IMR-90 (cell line): ENCODE data around the gene CFAP221. TPM values are rescaled to one million over a fixed set of nuclear protein-coding genes. Genes with fewer than 3 reads are reported as not detected.

Experiments used
- ATAC-seq: fragments of 200-7000 bp; cut with Tn5 transposase; 2 replicates; pipeline ENCODE4 v1.9.1; 2020; ENCODE audit warnings: low read depth, mild to moderate bottlenecking, moderate library complexity
- BruUV-seq: library from RNA; stranded (reverse); fragments of 400-500 nt; replicated peaks from 2 replicates; lab custom pipeline; 2021; lab: Mats Ljungman, UMichigan
- CTCF ChIA-PET: fragments of 300-600 bp; formaldehyde crosslinking; extraction: SDS; loops from one replicate; lab custom pipeline; 2021; ENCODE audit warnings: antibody characterized with exemption; lab: Yijun Ruan, JAX
- POLR2A ChIA-PET: fragments of 300-600 bp; sonication (Branson Sonifier 250); formaldehyde crosslinking; loops from one replicate; lab custom pipeline; 2022; ENCODE audit warnings: antibody characterized with exemption; ENCODE audit not compliant: unreplicated experiment; lab: Charles Lee
- DNase-seq: peaks from one replicate; pipeline ENCODE4 v3.0.0; 2013
- H2AFZ ChIP-seq: replicated peaks from 2 replicates; pipeline ENCODE3; 2013; ENCODE audit warnings: low read length, mild to moderate bottlenecking; ENCODE audit not compliant: poor library complexity
- H2AK5ac ChIP-seq: 2 replicates; pipeline ENCODE4 v1.6.1; 2013; ENCODE audit warnings: low read depth, low read length, inconsistent platforms
- H2AK9ac ChIP-seq: replicated peaks from 2 replicates; pipeline ENCODE3; 2013; ENCODE audit warnings: mild to moderate bottlenecking, low read depth, low read length, moderate library complexity; ENCODE audit not compliant: poor library complexity
- H2BK120ac ChIP-seq: 2 replicates; pipeline ENCODE4 v1.6.1; 2013; ENCODE audit warnings: low read depth, low read length, inconsistent platforms
- H2BK15ac ChIP-seq: 3 replicates; pipeline ENCODE4 v1.6.1; 2013; ENCODE audit warnings: low read depth, low read length, inconsistent platforms
- H2BK20ac ChIP-seq: 2 replicates; pipeline ENCODE4 v1.6.1; 2013; ENCODE audit warnings: low read depth, mild to moderate bottlenecking, inconsistent platforms, low read length, moderate library complexity
- H2BK5ac ChIP-seq: 2 replicates; pipeline ENCODE4 v1.6.1; 2013; ENCODE audit warnings: mild to moderate bottlenecking, low read depth, low read length, inconsistent platforms; ENCODE audit not compliant: poor library complexity, severe bottlenecking
- H3K14ac ChIP-seq: replicated peaks from 2 replicates; pipeline ENCODE4 v1.6.1; 2013; ENCODE audit warnings: low read depth, low read length, inconsistent platforms
- H3K18ac ChIP-seq: 2 replicates; pipeline ENCODE4 v1.6.1; 2013; ENCODE audit warnings: low read depth, low read length, control low read depth
- H3K23ac ChIP-seq: 2 replicates; pipeline ENCODE4 v1.6.1; 2013; ENCODE audit warnings: low read depth, low read length, inconsistent platforms
- H3K27ac ChIP-seq: 2 replicates; pipeline ENCODE4 v1.5.1; 2013; ENCODE audit warnings: mild to moderate bottlenecking, control low read depth, low read length; ENCODE audit not compliant: insufficient read depth
- H3K27me3 ChIP-seq: 2 replicates; pipeline ENCODE4 v1.6.1; 2013; ENCODE audit warnings: low read length; ENCODE audit not compliant: control insufficient read depth, insufficient read depth
- H3K36me3 ChIP-seq: 2 replicates; pipeline ENCODE4 v1.6.1; 2013; ENCODE audit warnings: low read length, mixed read lengths; ENCODE audit not compliant: control insufficient read depth, insufficient read depth
- H3K4ac ChIP-seq: 2 replicates; pipeline ENCODE4 v1.6.1; 2013; ENCODE audit warnings: low read depth, low read length, inconsistent platforms
- H3K4me1 ChIP-seq: 2 replicates; pipeline ENCODE4 v1.6.1; 2013; ENCODE audit warnings: low read length, mixed read lengths; ENCODE audit not compliant: control insufficient read depth, insufficient read depth
- H3K4me2 ChIP-seq: 2 replicates; pipeline ENCODE4 v1.6.1; 2013; ENCODE audit warnings: low read depth, mild to moderate bottlenecking, control low read depth, low read length, moderate library complexity
- H3K4me3 ChIP-seq: 2 replicates; pipeline ENCODE4 v1.5.1; 2013; ENCODE audit warnings: low read depth, mild to moderate bottlenecking, control low read depth, low read length, moderate library complexity; ENCODE audit not compliant: insufficient read depth
- H3K56ac ChIP-seq: 2 replicates; pipeline ENCODE4 v1.6.1; 2013; ENCODE audit warnings: low read length, inconsistent platforms; ENCODE audit not compliant: insufficient read depth; ENCODE audit errors: extremely low read depth
- H3K79me1 ChIP-seq, 2 experiments: 2 replicates each; pipeline ENCODE4 v1.6.1; 2013; ENCODE audit warnings: low read length in 2 of 2, inconsistent platforms in 1 of 2, low read depth in 1 of 2
- H3K9ac ChIP-seq: 2 replicates; pipeline ENCODE4 v1.6.1; 2013; ENCODE audit warnings: low read depth, low read length, control low read depth
- H3K9me1 ChIP-seq: 2 replicates; pipeline ENCODE4 v1.6.1; 2013; ENCODE audit warnings: low read length, inconsistent platforms; ENCODE audit not compliant: insufficient read depth
- H3K9me3 ChIP-seq: 2 replicates; pipeline ENCODE4 v1.6.1; 2013; ENCODE audit warnings: low read length; ENCODE audit not compliant: control insufficient read depth, insufficient read depth
- H4K20me1 ChIP-seq: 2 replicates; pipeline ENCODE4 v1.6.1; 2013; ENCODE audit warnings: low read length, inconsistent platforms; ENCODE audit not compliant: insufficient read depth
- H4K5ac ChIP-seq: 2 replicates; pipeline ENCODE4 v1.6.1; 2013; ENCODE audit warnings: mild to moderate bottlenecking, low read depth, low read length, control low read depth
- H4K8ac ChIP-seq, 2 experiments: 2 replicates each; pipeline ENCODE4 v1.6.1; 2013; ENCODE audit warnings: low read depth in 2 of 2, low read length in 2 of 2, control low read depth in 1 of 2, inconsistent platforms in 1 of 2
- H4K91ac ChIP-seq: 2 replicates; pipeline ENCODE4 v1.6.1; 2013; ENCODE audit warnings: low read depth, low read length, inconsistent platforms; ENCODE audit not compliant: insufficient read depth
- CHD1 ChIP-seq: IDR thresholded peaks from 2 replicates; pipeline ENCODE4 v1.6.1; 2012; ENCODE audit warnings: low read depth, low read length, improper control_type of control experiment
- MAFK ChIP-seq: IDR thresholded peaks from 2 replicates; pipeline ENCODE4 v1.6.1; 2012; ENCODE audit warnings: low read depth, low read length, improper control_type of control experiment
- MAZ ChIP-seq: IDR thresholded peaks from 2 replicates; pipeline ENCODE4 v1.6.1; 2012; ENCODE audit warnings: low read depth, mild to moderate bottlenecking, low read length, improper control_type of control experiment, moderate library complexity, borderline replicate concordance
- MXI1 ChIP-seq: IDR thresholded peaks from 2 replicates; pipeline ENCODE4 v1.6.1; 2012; ENCODE audit warnings: low read depth, mild to moderate bottlenecking, low read length, moderate library complexity, borderline replicate concordance
- POLR2A ChIP-seq: IDR thresholded peaks from 2 replicates; pipeline ENCODE4 v1.6.1; 2012; ENCODE audit warnings: mild to moderate bottlenecking, low read depth, low read length
- RCOR1 ChIP-seq: IDR thresholded peaks from 2 replicates; pipeline ENCODE4 v1.6.1; 2012; ENCODE audit warnings: mild to moderate bottlenecking, low read length, improper control_type of control experiment; ENCODE audit not compliant: insufficient replicate concordance
- RFX5 ChIP-seq: IDR thresholded peaks from 2 replicates; pipeline ENCODE4 v1.8.0; 2012; ENCODE audit warnings: low read depth, mild to moderate bottlenecking, low read length, moderate library complexity
- WGBS, 2 experiments: methylation state at CpG; one replicate each; pipeline versions ENCODE4 v1.1.5 to v1.1.7; 2013; ENCODE audit warnings: missing lambda C conversion rate in 2 of 2; ENCODE audit not compliant: insufficient read length in 1 of 2; ENCODE audit errors: extremely low coverage in 2 of 2; 5-methylcytosine and 5-hydroxymethylcytosine counted together
- dilution Hi-C: fragments of 300-500 bp; cut with HindIII; formaldehyde crosslinking; loops from one replicate; pipeline ENCODE4 v1.14.3; 2018; ENCODE audit warnings: low sequenced_read_pairs; ENCODE audit not compliant: unreplicated experiment
- in situ Hi-C: fragments of 300-500 bp; cut with MboI; formaldehyde crosslinking; loops from 3 replicates; pipeline ENCODE4 v1.14.3; 2019; ENCODE audit warnings: low sequenced_read_pairs, inconsistent platforms, mixed read lengths
- intact Hi-C: fragments of 100-400 bp; cut with micrococcal nuclease; formaldehyde crosslinking; loops from 2 replicates; pipeline ENCODE4 v1.10.0; 2022
- polyA plus RNA-seq, 3 experiments: library from polyadenylated mRNA; depleted of rRNA; stranded (reverse); fragments of >200 nt; gene quantifications; 2 replicates each; pipeline ENCODE4 v1.2.3, GENCODE V29; 2012; ENCODE audit warnings: low replicate concordance in 1 of 3
- total RNA-seq: library from RNA; depleted of rRNA; stranded (reverse); fragments of >200 nt; gene quantifications from 2 replicates; pipeline ENCODE4 v1.2.3, GENCODE V29; 2012

Gene CFAP221
- total and polyA plus RNA-seq, 2 of the 4 experiments (the other 2 are of a cell fraction) = not detected

DNA sequence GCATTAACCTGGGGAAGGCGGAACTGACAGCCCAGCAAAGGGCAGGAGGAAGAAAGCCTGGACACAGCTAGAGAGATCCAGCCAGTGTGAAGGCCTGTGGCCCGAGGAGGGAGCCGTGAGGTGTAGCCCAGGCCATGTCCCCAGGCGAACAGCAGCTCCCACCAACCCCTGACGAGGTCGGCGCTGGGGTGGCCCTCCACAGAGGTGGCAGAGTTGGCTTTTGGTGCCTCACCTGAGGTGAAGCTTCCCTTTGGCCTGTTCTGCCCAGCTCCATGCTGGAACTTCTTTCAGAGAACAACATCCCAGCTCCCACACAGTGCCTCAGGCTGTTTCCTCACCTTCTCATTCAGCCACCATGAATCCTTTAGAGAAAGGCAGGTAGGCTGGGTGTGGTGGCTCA, 148.1 kb downstream of the CFAP221 start:
- Histone ChIP-seq H3K4ac (no peak overlapping the region), H2BK120ac (no peak overlapping the region), H3K79me1 (no peaks in the 10 kb centered on the region), H4K8ac (no peak overlapping the region), H3K4me2 (no peak overlapping the region), H4K5ac (no peak overlapping the region), H2BK15ac (no peak overlapping the region), H2AFZ (no peak overlapping the region), H2AK5ac (no peak overlapping the region), H2BK5ac (no peak overlapping the region), H3K4me1 (peaks cover 6% of the 10 kb centered on the region), H3K9ac (no peak overlapping the region), H3K14ac (no peak overlapping the region), H3K36me3 (no peaks in the 10 kb centered on the region), H3K27me3 (peaks cover 14% of the 10 kb centered on the region), H3K9me3 (no peaks in the 10 kb centered on the region), H2BK20ac (no peak overlapping the region), H4K20me1 (no peaks in the 10 kb centered on the region), H2AK9ac (no peak overlapping the region), H3K56ac (no peak overlapping the region), H3K4me3 (no peak overlapping the region), H3K18ac (no peak overlapping the region), H3K27ac (no peak overlapping the region), H3K9me1 (peaks cover 7% of the 10 kb centered on the region; the same call in 1 of the 2 replicates), H3K23ac (no peak overlapping the region), H4K91ac (no peak overlapping the region)
- DNase-seq (no peak), ATAC-seq (no peak)
- BruUV-seq = no TSS peak
- ChIA-PET CTCF (no interaction called here), POLR2A (no interaction called here)
- no peak for TF ChIP-seq RFX5
- no peak for TF ChIP-seq RCOR1
- no peak for TF ChIP-seq MAFK
- no peak for TF ChIP-seq CHD1
- no peak for TF ChIP-seq MAZ
- TF ChIP-seq MXI1 = no peak
- TF ChIP-seq POLR2A = no peak
- intact Hi-C loops (no loop called here), in situ Hi-C loops (no loop called here), dilution Hi-C loops (no loop called here)
- whole genome bisulfite sequencing, 2 experiments = no CpG with 5 or more reads among the region's 7 CpGs
